Transverse colon (tissue), 4 donors: ENCODE data around the gene RTL10.

Experiments
- EP300 ChIP-seq: sonication (generic); formaldehyde crosslinking; IDR thresholded peaks from one replicate; pipeline ENCODE4 v1.6.1; 2017; ENCODE audit warnings: antibody characterized with exemption, low read depth
- POLR2A ChIP-seq: fragments of 450-650 bp; IDR thresholded peaks from one replicate; pipeline ENCODE4 v1.6.1; 2016; ENCODE audit warnings: antibody characterized with exemption, mild to moderate bottlenecking, moderate library complexity
- POLR2AphosphoS5 ChIP-seq, 3 donors: sonication (generic); formaldehyde crosslinking; IDR thresholded peaks; one replicate each; pipeline ENCODE4 v1.6.1; 2016; ENCODE audit warnings: antibody characterized with exemption in 3 of 3
- TF ChIP-seq, protein P1 (sequence below), 5 experiments: fragments of 200-600 bp in 3 of 5; fragments of 450-650 bp in 2 of 5; sonication (generic) in 3 of 5; IDR thresholded peaks; 1 replicate in 2 of 5; 2 replicates in 3 of 5; pipeline ENCODE4 v1.5.1; 2016 to 2017; ENCODE audit warnings: antibody characterized with exemption in 5 of 5, inconsistent platforms in 3 of 5, mild to moderate bottlenecking in 2 of 5, moderate library complexity in 1 of 5

DNA sequence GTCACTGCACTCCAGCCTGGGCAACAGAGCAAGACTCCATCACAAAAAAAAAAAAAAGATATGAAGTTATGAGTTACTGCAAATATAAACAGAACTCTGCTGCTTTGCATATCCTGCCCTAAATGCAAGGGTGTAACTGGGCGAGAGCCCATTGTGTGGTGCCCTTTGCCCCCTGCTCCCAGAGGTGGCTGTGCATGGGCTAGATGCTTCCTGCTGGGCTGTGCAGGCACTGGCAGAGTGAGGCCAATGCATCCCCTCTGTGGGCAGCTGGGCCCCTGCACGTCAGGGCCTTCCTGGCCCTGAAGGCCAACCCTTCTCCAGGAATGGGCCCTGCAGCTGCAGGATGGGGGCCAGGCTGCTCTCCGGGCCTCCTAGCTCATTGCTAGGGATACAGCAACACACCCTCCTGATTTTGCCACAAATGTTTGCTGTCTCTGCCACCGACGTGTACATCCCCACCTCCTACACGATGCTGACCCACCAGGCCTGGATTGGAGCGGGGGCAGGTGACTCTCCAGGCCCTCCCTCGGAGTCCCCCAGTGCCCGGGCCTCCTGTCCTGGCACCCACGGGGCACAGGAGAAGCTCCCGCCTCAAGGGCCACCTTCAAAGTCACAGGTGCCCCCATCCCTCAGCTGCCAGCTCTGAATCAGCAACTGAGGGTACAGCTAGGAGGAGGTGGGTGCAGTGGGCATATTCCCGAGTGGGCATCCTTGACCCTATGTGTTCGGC, 46.2 kb upstream of the RTL10 start:
- TF ChIP-seq, protein P1, sequence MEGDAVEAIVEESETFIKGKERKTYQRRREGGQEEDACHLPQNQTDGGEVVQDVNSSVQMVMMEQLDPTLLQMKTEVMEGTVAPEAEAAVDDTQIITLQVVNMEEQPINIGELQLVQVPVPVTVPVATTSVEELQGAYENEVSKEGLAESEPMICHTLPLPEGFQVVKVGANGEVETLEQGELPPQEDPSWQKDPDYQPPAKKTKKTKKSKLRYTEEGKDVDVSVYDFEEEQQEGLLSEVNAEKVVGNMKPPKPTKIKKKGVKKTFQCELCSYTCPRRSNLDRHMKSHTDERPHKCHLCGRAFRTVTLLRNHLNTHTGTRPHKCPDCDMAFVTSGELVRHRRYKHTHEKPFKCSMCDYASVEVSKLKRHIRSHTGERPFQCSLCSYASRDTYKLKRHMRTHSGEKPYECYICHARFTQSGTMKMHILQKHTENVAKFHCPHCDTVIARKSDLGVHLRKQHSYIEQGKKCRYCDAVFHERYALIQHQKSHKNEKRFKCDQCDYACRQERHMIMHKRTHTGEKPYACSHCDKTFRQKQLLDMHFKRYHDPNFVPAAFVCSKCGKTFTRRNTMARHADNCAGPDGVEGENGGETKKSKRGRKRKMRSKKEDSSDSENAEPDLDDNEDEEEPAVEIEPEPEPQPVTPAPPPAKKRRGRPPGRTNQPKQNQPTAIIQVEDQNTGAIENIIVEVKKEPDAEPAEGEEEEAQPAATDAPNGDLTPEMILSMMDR (IDR thresholded peaks at IDR 0.05), result no peak
- TF ChIP-seq EP300, result no peak
- no peak for TF ChIP-seq POLR2A
- TF ChIP-seq POLR2AphosphoS5 (IDR thresholded peaks at IDR 0.05), result no peak
